ENCODE measurements around the gene HEATR5A. TPM values are rescaled to one million over a fixed set of nuclear protein-coding genes. Genes with fewer than 3 reads are reported as not detected.
A peak's percentile ranks its signal among the peaks of the same experiment; 100 is the strongest.
"Not testable (repeated sequence)": the region's sequence is repeated elsewhere in the genome, so short reads cannot be mapped to it uniquely, and the experiment has no call there.

HEATR5A gene
- total and polyA plus RNA-seq, 4 donors = 10.9 to 54.0 (median 28.9) TPM

- no peak overlapping the region for H3K9ac ChIP-seq (ENCODE audit: insufficient read depth in 1 of 2, low read length in 2 of 2)
- 82 to 95% methylated on average over 3 of the region's 3 CpGs for WGBS, 2 donors
- H3K4me1 ChIP-seq (ENCODE audit: control insufficient read depth in 5 of 5, insufficient read depth in 5 of 5, low read length in 5 of 5) = peaks cover 0 to 3% (median 0%) of the 10 kb centered on the region in 5 donors
- no peaks in the 10 kb centered on the region for H3K36me3 ChIP-seq (ENCODE audit: control insufficient read depth in 4 of 4, insufficient read depth in 4 of 4, low read length in 4 of 4)
- ATAC-seq (ENCODE audit: insufficient read depth, low FRiP score) = no peak
- TF ChIP-seq CTCF (IDR thresholded peaks at IDR 0.05; ENCODE audit: control extremely low read depth, extremely low read depth) = no peak
- no peak for DNase-seq
- H3K9me3 ChIP-seq (ENCODE audit: control insufficient read depth in 4 of 4, insufficient read depth in 3 of 4, low read length in 3 of 4) = no peaks in the 10 kb centered on the region
- H3K4me3 ChIP-seq = no peak overlapping the region
- no peaks in the 10 kb centered on the region for H3K27me3 ChIP-seq (ENCODE audit: control insufficient read depth in 3 of 3, insufficient read depth in 3 of 3, low read length in 2 of 3)
- no peak overlapping the region for H3K27ac ChIP-seq (ENCODE audit: low read depth in 1 of 2, low read length in 1 of 2)
Observed at GRCh38 chr14:31244626-31245025, 175.7 kb downstream of the HEATR5A start.

GRCh38 chr14:31243860-31244259 lies 176.5 kb downstream of the HEATR5A start:
- no peak for DNase-seq

GRCh38 chr14:31242161-31242940 lies 178.0 kb downstream of the HEATR5A start:
- H3K27me3 ChIP-seq (ENCODE audit: control insufficient read depth in 3 of 3, insufficient read depth in 3 of 3, low read length in 2 of 3); DNase-seq; H3K4me3 ChIP-seq; H3K9me3 ChIP-seq (ENCODE audit: control insufficient read depth in 4 of 4, insufficient read depth in 3 of 4, low read length in 3 of 4); H3K36me3 ChIP-seq (ENCODE audit: control insufficient read depth in 4 of 4, insufficient read depth in 4 of 4, low read length in 4 of 4); H3K4me1 ChIP-seq (ENCODE audit: control insufficient read depth in 5 of 5, insufficient read depth in 5 of 5, low read length in 5 of 5); H3K9ac ChIP-seq (ENCODE audit: insufficient read depth in 1 of 2, low read length in 2 of 2); ATAC-seq (ENCODE audit: insufficient read depth, low FRiP score): not testable (repeated sequence)
- 80 to 83% methylated on average over 10 of the region's 10 CpGs for WGBS, 2 donors
- H3K27ac ChIP-seq (ENCODE audit: low read depth in 1 of 2, low read length in 1 of 2) = peak overlapping the region in 1 of 2 donors; percentile 67

More at GRCh38 chr14:31243860-31244259, 176.5 kb downstream of the HEATR5A start:
- no peaks in the 10 kb centered on the region for H3K36me3 ChIP-seq (ENCODE audit: control insufficient read depth in 4 of 4, insufficient read depth in 4 of 4, low read length in 4 of 4)
- H3K4me1 ChIP-seq (ENCODE audit: control insufficient read depth in 5 of 5, insufficient read depth in 5 of 5, low read length in 5 of 5) = peaks cover 0 to 3% (median 0%) of the 10 kb centered on the region in 5 donors
- 73 to 83% methylated on average over 8 of the region's 8 CpGs for WGBS, 2 donors
- H3K9me3 ChIP-seq (ENCODE audit: control insufficient read depth in 4 of 4, insufficient read depth in 3 of 4, low read length in 3 of 4) = no peaks in the 10 kb centered on the region
- no peak for TF ChIP-seq CTCF (IDR thresholded peaks at IDR 0.05; ENCODE audit: control extremely low read depth, extremely low read depth)
- no peak overlapping the region for H3K9ac ChIP-seq (ENCODE audit: insufficient read depth in 1 of 2, low read length in 2 of 2)
- no peak overlapping the region for H3K27ac ChIP-seq (ENCODE audit: low read depth in 1 of 2, low read length in 1 of 2)
- H3K27me3 ChIP-seq (ENCODE audit: control insufficient read depth in 3 of 3, insufficient read depth in 3 of 3, low read length in 2 of 3) = no peaks in the 10 kb centered on the region
- peak; percentile 58 for ATAC-seq (ENCODE audit: insufficient read depth, low FRiP score)
- no peak overlapping the region for H3K4me3 ChIP-seq

Small RNA genes lying within 50 kb of the gene (small RNA-seq; reads per million reads assigned to genes)
- not detected for gene RF00019 (ENCODE audit: low replicate concordance)

Other genes starting within 250 kb of the HEATR5A start
- 100 to 1,000 TPM; 150 to 399 TPM for gene HECTD1, start 212.8 kb downstream of the HEATR5A start, total RNA-seq
- gene HECTD1, start 212.8 kb downstream of the HEATR5A start, polyA plus RNA-seq = 10 to 100 TPM; 44.8 to 45.9 TPM
- 10 to 100 TPM; 19.2 to 33.3 TPM for gene DTD2, start 37.0 kb upstream of the HEATR5A start, total RNA-seq
- 10 to 100 TPM; 10.4 to 15.4 TPM for gene DTD2, start 37.0 kb upstream of the HEATR5A start, polyA plus RNA-seq
- gene GPR33, start 67.5 kb upstream of the HEATR5A start, total RNA-seq = not detected
- gene GPR33, start 67.5 kb upstream of the HEATR5A start, polyA plus RNA-seq = not detected
- 10 to 100 TPM; 14.6 to 20.9 TPM for gene NUBPL, start 140.9 kb upstream of the HEATR5A start, total RNA-seq
- gene NUBPL, start 140.9 kb upstream of the HEATR5A start, polyA plus RNA-seq = 1 to 10 TPM; 3.0 to 4.4 TPM